ENCODE data around the gene IL3.

GRCh38 chr5:132013006-132013689 lies 47.3 kb upstream of the IL3 start:
- TF ChIP-seq CTCF (IDR thresholded peaks at IDR 0.05) (no peak), EZH2 (IDR thresholded peaks at IDR 0.05) (no peak), EZH2phosphoT487 (IDR thresholded peaks at IDR 0.05) (no peak)
